OCI-LY1 (cell line): ENCODE data around the gene IGSF5.

Experiments
- H2AFZ ChIP-seq: fragments of 200-600 bp; sonication (generic), shearing (Covaris generic); 2 replicates; pipeline ENCODE4 v1.6.0; 2014; ENCODE audit warnings: antibody characterized with exemption, mild to moderate bottlenecking, low read length
- H3F3A ChIP-seq: fragments of 200-600 bp; sonication (generic), shearing (Covaris generic); 2 replicates; pipeline ENCODE4 v1.6.0; 2014; ENCODE audit warnings: mild to moderate bottlenecking, antibody characterized with exemption, low read length, moderate library complexity; ENCODE audit not compliant: insufficient read depth
- H3K27ac ChIP-seq: fragments of 200-600 bp; sonication (generic); 2 replicates; pipeline ENCODE4 v1.5.1; 2014; ENCODE audit warnings: low read length, mixed run types, mild to moderate bottlenecking, low read depth; ENCODE audit not compliant: poor library complexity, severe bottlenecking
- H3K27me3 ChIP-seq: fragments of 200-600 bp; sonication (generic); 2 replicates; pipeline ENCODE4 v1.6.0; 2014; ENCODE audit warnings: antibody characterized with exemption, mild to moderate bottlenecking, low read length, moderate library complexity; ENCODE audit not compliant: insufficient read depth
- H3K36me3 ChIP-seq: fragments of 200-600 bp; sonication (generic); 2 replicates; pipeline ENCODE4 v1.6.1; 2014; ENCODE audit warnings: mild to moderate bottlenecking, antibody characterized with exemption, low read length, moderate library complexity, mixed read lengths; ENCODE audit not compliant: insufficient read depth
- H3K4me1 ChIP-seq: fragments of 200-600 bp; sonication (generic); 2 replicates; pipeline ENCODE4 v1.5.1; 2014; ENCODE audit warnings: mild to moderate bottlenecking, low read length, moderate library complexity; ENCODE audit not compliant: insufficient read depth, severe bottlenecking
- H3K4me2 ChIP-seq: fragments of 200-600 bp; sonication (generic), shearing (Covaris generic); 2 replicates; pipeline ENCODE4 v1.6.1; 2014; ENCODE audit warnings: low read length
- H3K4me3 ChIP-seq: fragments of 200-600 bp; sonication (generic); 2 replicates; pipeline ENCODE4 v1.5.1; 2014; ENCODE audit warnings: low read length, low read depth, mild to moderate bottlenecking, mixed read lengths; ENCODE audit not compliant: poor library complexity, severe bottlenecking
- H3K79me2 ChIP-seq: fragments of 200-600 bp; shearing (Covaris generic); 2 replicates; pipeline ENCODE4 v1.6.1; 2016; ENCODE audit warnings: mixed run types, low read length, mixed read lengths; ENCODE audit not compliant: insufficient read depth
- H3K9ac ChIP-seq: fragments of 200-600 bp; sonication (generic), shearing (Covaris generic); 2 replicates; pipeline ENCODE4 v1.6.1; 2014; ENCODE audit warnings: mild to moderate bottlenecking, low read length, mixed read lengths
- H3K9me2 ChIP-seq: fragments of 200-600 bp; sonication (generic), shearing (Covaris generic); 2 replicates; pipeline ENCODE4 v1.6.1; 2014; ENCODE audit warnings: low read depth, mild to moderate bottlenecking, low read length, mixed read lengths
- H3K9me3 ChIP-seq: fragments of 200-600 bp; shearing (Covaris generic); 2 replicates; pipeline ENCODE4 v1.6.1; 2014; ENCODE audit warnings: low read length, mixed read lengths
- H4K20me1 ChIP-seq: fragments of 200-600 bp; sonication (generic), shearing (Covaris generic); 2 replicates; pipeline ENCODE4 v1.6.0; 2016; ENCODE audit warnings: mild to moderate bottlenecking, low read length; ENCODE audit not compliant: insufficient read depth
- CTCF ChIP-seq: fragments of 200-600 bp; sonication (generic), shearing (Covaris generic); IDR thresholded peaks from 2 replicates; pipeline ENCODE4 v1.5.1; 2017; ENCODE audit warnings: mild to moderate bottlenecking, antibody characterized with exemption, low read length, moderate library complexity, mixed read lengths
- EZH2 ChIP-seq: fragments of 200-600 bp; sonication (generic), shearing (Covaris generic); IDR thresholded peaks from 2 replicates; pipeline ENCODE4 v1.8.0; 2017; ENCODE audit warnings: borderline replicate concordance, mixed run types, mild to moderate bottlenecking, antibody characterized with exemption, low read length, moderate library complexity, mixed read lengths

IGSF5 gene

GRCh38 chr21:39804240-39804639 lies 59.3 kb downstream of the IGSF5 start:
- H3K9me3 ChIP-seq, result no peaks in the 10 kb centered on the region
- no peaks in the 10 kb centered on the region for H3K79me2 ChIP-seq
- no peak overlapping the region for H3K27ac ChIP-seq
- H3K4me3 ChIP-seq, result no peak overlapping the region
- no peaks in the 10 kb centered on the region for H3F3A ChIP-seq
- no peak overlapping the region for H3K9ac ChIP-seq
- no peaks in the 10 kb centered on the region for H3K4me1 ChIP-seq
- H4K20me1 ChIP-seq, result no peaks in the 10 kb centered on the region
- TF ChIP-seq EZH2, result no peak
- TF ChIP-seq CTCF, result no peak
- no peak overlapping the region for H2AFZ ChIP-seq
- no peaks in the 10 kb centered on the region for H3K36me3 ChIP-seq
- H3K27me3 ChIP-seq, result no peaks in the 10 kb centered on the region
- H3K4me2 ChIP-seq, result no peak overlapping the region
- H3K9me2 ChIP-seq, result no peaks in the 10 kb centered on the region

GRCh38 chr21:39805983-39806382 lies 61.0 kb downstream of the IGSF5 start:
- Histone ChIP-seq H3K9me3 (no peaks in the 10 kb centered on the region), H3K4me2 (no peak overlapping the region), H3K4me1 (no peaks in the 10 kb centered on the region), H3K79me2 (no peaks in the 10 kb centered on the region), H3K9me2 (no peaks in the 10 kb centered on the region), H3K27me3 (no peaks in the 10 kb centered on the region), H3K9ac (no peak overlapping the region), H3K36me3 (no peaks in the 10 kb centered on the region), H3F3A (no peaks in the 10 kb centered on the region), H2AFZ (no peak overlapping the region), H3K4me3 (no peak overlapping the region), H3K27ac (no peak overlapping the region), H4K20me1 (no peaks in the 10 kb centered on the region)
- TF ChIP-seq EZH2 (no peak), CTCF (no peak)

- Histone ChIP-seq H3F3A (no peaks in the 10 kb centered on the region), H3K4me1 (no peaks in the 10 kb centered on the region), H3K27me3 (no peaks in the 10 kb centered on the region), H3K9me3 (no peaks in the 10 kb centered on the region), H3K36me3 (no peaks in the 10 kb centered on the region), H3K9ac (no peak overlapping the region), H3K27ac (no peak overlapping the region), H3K79me2 (no peaks in the 10 kb centered on the region), H3K4me2 (no peak overlapping the region), H3K4me3 (no peak overlapping the region), H3K9me2 (no peaks in the 10 kb centered on the region), H4K20me1 (no peaks in the 10 kb centered on the region), H2AFZ (no peak overlapping the region)
- TF ChIP-seq EZH2 (no peak), CTCF (no peak)
Observed at GRCh38 chr21:39807738-39808137, 62.8 kb downstream of the IGSF5 start.
